Cardiac fibroblast (primary cell): ENCODE data around the gene PLEKHA6.

Experiments
- DNase-seq, 2 donors: peaks; one replicate each; pipeline versions ENCODE4 v3.0.0 to v3.0.0-alpha.2; 2010; ENCODE audit warnings: low read depth in 2 of 2
- H3K4me3 ChIP-seq, 2 donors: replicated peaks in 1 of 2; 1 replicate in 1 of 2; 2 replicates in 1 of 2; pipeline ENCODE4 v1.5.1; 2011; ENCODE audit warnings: low read depth in 2 of 2, low read length in 2 of 2, mild to moderate bottlenecking in 2 of 2, moderate library complexity in 1 of 2
- TF ChIP-seq, protein P1 (sequence below): IDR thresholded peaks from one replicate; pipeline ENCODE4 v1.5.1; 2011; ENCODE audit warnings: low read depth, mild to moderate bottlenecking, low read length, inconsistent platforms

PLEKHA6 gene

DNA sequence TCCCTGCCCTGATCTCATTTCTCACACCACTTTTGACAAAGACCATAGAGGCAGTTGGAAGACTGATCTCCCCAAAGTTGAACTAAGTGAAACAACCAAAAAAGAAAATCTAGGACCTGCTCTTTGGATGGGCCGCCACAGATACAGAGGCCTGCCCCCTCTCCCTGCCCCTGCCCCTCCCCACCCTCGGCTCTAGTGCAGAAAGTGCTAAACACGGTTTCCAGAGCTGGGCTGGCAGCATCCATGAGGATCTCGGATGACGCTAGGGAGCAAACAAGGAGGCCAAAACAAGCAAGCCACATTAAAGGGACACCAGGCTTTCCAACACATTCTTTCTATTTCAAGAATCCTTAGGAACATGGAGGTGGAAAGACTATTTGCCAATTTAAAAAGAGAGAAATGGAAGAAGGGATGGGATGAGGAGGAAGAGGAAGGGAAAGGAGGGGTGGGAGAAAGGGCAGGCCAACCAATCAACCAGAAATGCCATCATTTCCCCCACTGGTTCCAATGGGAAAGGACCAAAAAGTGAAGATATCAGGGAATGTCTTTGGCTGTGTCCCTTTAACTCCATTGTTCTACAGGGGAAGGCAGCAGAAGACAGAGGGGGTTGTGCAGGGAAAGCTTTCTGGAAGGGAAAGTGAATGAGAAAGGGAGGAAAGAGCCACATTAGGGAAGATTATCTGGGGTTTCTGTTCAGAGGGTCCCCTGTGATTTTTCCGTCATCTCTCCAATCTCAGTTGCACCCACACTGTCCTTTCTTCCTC is 107.6 kb downstream of the PLEKHA6 start:
- DNase-seq, result no peak
- TF ChIP-seq, protein P1, sequence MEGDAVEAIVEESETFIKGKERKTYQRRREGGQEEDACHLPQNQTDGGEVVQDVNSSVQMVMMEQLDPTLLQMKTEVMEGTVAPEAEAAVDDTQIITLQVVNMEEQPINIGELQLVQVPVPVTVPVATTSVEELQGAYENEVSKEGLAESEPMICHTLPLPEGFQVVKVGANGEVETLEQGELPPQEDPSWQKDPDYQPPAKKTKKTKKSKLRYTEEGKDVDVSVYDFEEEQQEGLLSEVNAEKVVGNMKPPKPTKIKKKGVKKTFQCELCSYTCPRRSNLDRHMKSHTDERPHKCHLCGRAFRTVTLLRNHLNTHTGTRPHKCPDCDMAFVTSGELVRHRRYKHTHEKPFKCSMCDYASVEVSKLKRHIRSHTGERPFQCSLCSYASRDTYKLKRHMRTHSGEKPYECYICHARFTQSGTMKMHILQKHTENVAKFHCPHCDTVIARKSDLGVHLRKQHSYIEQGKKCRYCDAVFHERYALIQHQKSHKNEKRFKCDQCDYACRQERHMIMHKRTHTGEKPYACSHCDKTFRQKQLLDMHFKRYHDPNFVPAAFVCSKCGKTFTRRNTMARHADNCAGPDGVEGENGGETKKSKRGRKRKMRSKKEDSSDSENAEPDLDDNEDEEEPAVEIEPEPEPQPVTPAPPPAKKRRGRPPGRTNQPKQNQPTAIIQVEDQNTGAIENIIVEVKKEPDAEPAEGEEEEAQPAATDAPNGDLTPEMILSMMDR, result no peak
- H3K4me3 ChIP-seq, result no peak overlapping the region

DNA sequence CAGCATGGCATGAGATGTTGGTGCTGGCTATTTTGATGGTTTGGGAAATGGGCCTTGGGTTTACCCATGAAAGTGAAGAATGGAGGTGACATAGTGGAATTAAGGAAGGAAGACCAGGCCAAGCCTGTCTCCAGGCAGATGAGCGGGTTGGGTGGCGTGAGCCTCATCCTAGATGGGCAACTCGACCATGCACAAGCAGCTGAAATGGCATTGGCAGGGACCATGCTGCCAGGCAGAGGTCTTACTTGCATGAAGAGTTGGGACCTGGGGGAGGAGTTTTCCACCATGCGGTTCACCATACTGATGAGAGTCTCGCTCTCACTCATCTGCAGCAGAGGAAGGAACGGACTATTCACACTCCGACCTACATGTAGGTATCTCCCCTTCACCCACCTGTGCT is 108.4 kb downstream of the PLEKHA6 start:
- no peak for DNase-seq
- no peak overlapping the region for H3K4me3 ChIP-seq
- TF ChIP-seq, protein P1, result no peak

DNA sequence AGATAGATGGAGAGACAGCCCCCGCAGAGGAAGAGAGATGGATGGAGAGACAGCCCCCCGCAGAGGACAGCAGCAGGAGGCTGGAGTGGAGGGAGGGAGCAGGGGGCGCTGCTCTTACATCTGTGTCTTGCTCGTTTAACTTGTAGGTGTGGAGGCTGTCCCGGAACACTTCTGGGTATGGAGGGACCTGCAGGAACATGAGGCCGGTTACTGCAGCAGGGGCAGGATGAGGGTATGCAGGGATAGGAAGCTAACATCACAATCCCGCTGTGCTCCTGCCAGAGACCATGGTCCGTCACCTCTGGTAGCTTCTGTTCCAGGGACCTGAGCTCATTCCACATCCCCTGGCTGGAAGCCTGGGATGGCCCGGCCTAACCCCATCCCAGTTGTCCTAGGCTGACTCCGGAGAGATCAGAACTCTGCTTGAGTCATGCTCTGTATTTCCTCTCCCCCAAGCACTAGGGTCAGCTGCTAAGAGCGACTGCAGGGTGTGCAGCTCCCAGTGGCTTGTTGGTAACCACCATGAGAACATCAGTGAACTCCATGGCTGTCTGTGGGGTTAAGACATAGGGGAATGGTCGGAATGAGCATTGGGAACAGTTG is 109.2 kb downstream of the PLEKHA6 start:
- TF ChIP-seq, protein P1, result no peak
- no peak for DNase-seq

DNA sequence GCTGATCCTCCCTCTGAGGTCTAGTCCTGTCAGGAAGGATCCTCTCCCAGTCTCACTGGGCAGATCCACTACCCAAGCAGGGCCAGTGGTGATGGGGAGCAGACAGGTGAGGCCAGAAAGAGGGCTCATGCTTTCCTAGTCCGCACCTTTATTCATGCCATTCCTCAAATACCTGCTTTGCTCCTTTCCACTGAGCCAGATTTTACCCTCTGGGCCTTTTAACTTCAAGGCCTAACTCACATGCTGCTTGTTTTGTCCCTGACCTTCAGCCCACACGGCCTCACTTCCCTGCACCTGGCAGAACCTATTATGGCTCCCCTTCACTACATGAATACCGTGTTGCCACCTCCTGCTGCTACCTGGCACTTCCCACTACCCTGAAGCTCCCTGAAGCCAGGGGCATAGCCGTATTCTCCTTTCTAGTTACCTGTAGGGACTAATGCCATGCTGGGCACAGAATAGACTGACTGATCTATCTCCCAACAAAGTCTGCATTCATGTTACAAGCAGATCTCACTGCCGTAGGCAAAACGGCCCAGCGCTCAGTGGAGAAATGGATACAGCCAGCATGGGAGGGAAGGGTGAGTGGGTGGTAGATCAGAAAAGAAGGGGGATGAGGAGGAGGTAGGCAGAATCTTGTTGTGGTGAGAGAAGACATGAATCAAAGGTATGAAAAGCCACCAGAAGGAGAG is 109.8 kb downstream of the PLEKHA6 start:
- TF ChIP-seq, protein P1, result no peak
- H3K4me3 ChIP-seq, result no peak overlapping the region
- DNase-seq, result no peak

More for the DNA sequence above, 109.2 kb downstream of the PLEKHA6 start:
- no peak overlapping the region for H3K4me3 ChIP-seq

DNA sequence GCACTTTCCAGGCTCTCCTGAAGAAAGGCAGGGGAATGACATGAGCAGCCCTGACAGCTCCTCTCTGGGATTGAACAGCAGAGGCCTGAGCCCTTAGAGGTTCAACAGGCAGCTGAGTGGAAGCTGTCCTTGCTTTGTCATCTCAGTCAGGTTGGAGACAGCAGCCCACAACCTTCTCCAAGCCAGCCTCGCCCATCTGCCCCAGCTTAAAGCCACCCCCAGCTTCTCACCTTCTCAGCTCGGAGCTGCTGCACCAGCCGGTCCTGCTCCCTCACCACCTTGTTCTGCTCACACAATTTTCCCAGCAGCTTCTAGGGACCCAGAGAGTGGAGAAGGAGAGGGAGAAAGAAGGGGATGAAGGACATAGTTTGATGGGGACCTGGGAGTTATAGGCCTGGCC is 110.8 kb downstream of the PLEKHA6 start:
- H3K4me3 ChIP-seq, result no peak overlapping the region
- TF ChIP-seq, protein P1, result no peak
- no peak for DNase-seq

DNA sequence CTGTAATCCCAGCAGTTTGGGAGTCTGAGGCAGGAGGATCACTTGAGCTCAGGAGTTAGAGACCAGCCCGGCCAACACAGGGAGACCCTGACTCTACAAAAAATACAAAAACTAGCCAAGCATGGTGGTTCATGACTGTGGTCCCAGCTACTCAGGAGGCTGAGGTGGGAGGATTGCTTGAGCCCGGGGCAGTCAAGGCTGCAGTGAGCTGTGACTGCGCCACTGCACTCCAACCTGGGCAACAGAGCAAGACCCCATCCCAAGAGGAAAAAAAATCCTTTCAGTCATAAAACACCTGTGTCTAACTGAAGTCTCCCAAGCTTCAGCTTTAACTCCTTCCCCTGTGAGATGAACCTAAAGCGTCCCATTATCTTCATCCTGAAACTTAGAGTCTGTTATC is 112.9 kb downstream of the PLEKHA6 start:
- TF ChIP-seq, protein P1, result no peak
- DNase-seq, result no peak
- H3K4me3 ChIP-seq, result no peak overlapping the region
